HUDEP-2 (cell line): Measurements from ENCODE around the gene PCYT1B.
A peak's percentile ranks its signal among the peaks of the same experiment; 100 is the strongest.
"Not testable (repeated sequence)": the region's sequence is repeated elsewhere in the genome, so short reads cannot be mapped to it uniquely, and the experiment has no call there.

ENCODE experiments used
- DNase-seq, 76 experiments: peaks; one replicate each; lab custom pipeline; 2025; ENCODE audit not compliant: unreplicated experiment in 76 of 76; lab: John Stamatoyannopoulos, UW

Gene PCYT1B

GRCh38 chrX:24646745-24647182 is 383 bp downstream of the PCYT1B start:
- peak in 4 of 76 experiments; percentile 0 to 20 (median 7) for DNase-seq

- peak in 1 of 76 experiments; percentile 1 for DNase-seq
Observed at GRCh38 chrX:24646006-24646405, 1.1 kb downstream of the PCYT1B start.

GRCh38 chrX:24643116-24643515 is 4.0 kb downstream of the PCYT1B start:
- DNase-seq: peak in 19 of 76 experiments; percentile 1 to 52 (median 15)

GRCh38 chrX:24629701-24630100 is 17.4 kb downstream of the PCYT1B start:
- no peak for DNase-seq

- DNase-seq: peak in 26 of 76 experiments; percentile 0 to 9 (median 1)
Observed at GRCh38 chrX:24619647-24620046, 27.5 kb downstream of the PCYT1B start.

GRCh38 chrX:24610516-24610915 is 36.6 kb downstream of the PCYT1B start:
- DNase-seq: no peak

GRCh38 chrX:24607616-24608015 is 39.5 kb downstream of the PCYT1B start:
- DNase-seq: no peak

- not testable (repeated sequence) for DNase-seq
Observed at GRCh38 chrX:24605941-24606340, 41.2 kb downstream of the PCYT1B start.

GRCh38 chrX:24603191-24603590 is 44.0 kb downstream of the PCYT1B start:
- DNase-seq: no peak

- DNase-seq: no peak
Observed at GRCh38 chrX:24601858-24602257, 45.3 kb downstream of the PCYT1B start.

- no peak for DNase-seq
Observed at GRCh38 chrX:24594501-24594900, 52.6 kb downstream of the PCYT1B start.

- DNase-seq: no peak
Observed at GRCh38 chrX:24590111-24590510, 57.0 kb downstream of the PCYT1B start.

GRCh38 chrX:24577091-24577490 is 70.1 kb downstream of the PCYT1B start:
- DNase-seq: no peak

- no peak for DNase-seq
Observed at GRCh38 chrX:24575496-24575895, 71.7 kb downstream of the PCYT1B start.

GRCh38 chrX:24574743-24575142 is 72.4 kb downstream of the PCYT1B start:
- DNase-seq: no peak

- no peak for DNase-seq
Observed at GRCh38 chrX:24567169-24567568, 80.0 kb downstream of the PCYT1B start.

GRCh38 chrX:24566240-24566639 is 80.9 kb downstream of the PCYT1B start:
- DNase-seq: no peak

- no peak for DNase-seq
Observed at GRCh38 chrX:24563291-24564010, 83.7 kb downstream of the PCYT1B start.

- DNase-seq: peak in 7 of 76 experiments; percentile 0 to 32 (median 6)
Observed at GRCh38 chrX:24561121-24561520, 86.0 kb downstream of the PCYT1B start.

- no peak for DNase-seq
Observed at GRCh38 chrX:24553011-24553410, 94.1 kb downstream of the PCYT1B start.

GRCh38 chrX:24550166-24550565 is 97.0 kb downstream of the PCYT1B start:
- no peak for DNase-seq

GRCh38 chrX:24547961-24548360 is 99.2 kb downstream of the PCYT1B start:
- DNase-seq: no peak

- no peak for DNase-seq
Observed at GRCh38 chrX:24542756-24543155, 104.4 kb downstream of the PCYT1B start.
